ENCODE results near the gene ABLIM1. TPM values are rescaled to one million over a fixed set of nuclear protein-coding genes. Genes with fewer than 3 reads are reported as not detected.

Gene ABLIM1
- total RNA-seq, 1 donor from 2014 or later: 87.7 TPM

- Histone ChIP-seq H3K27ac (no peak overlapping the region), H3K9me3 (no peaks in the 10 kb centered on the region), H3K36me3 (peaks cover 17 to 42% of the 10 kb centered on the region in 2 donors), H3K27me3 (no peaks in the 10 kb centered on the region), H3K4me1 (no peaks in the 10 kb centered on the region), H3K4me3 (no peak overlapping the region)
- intact Hi-C loops (cut with DNase I): loop anchor here (1.0 kb wide), 1 partner anchor 133 kb away; no protein-coding TSS in a partner anchor
- TF ChIP-seq CTCF (IDR thresholded peaks at IDR 0.05): peak; percentile 35 to 50 (median 37)
- no peak for DNase-seq (ENCODE audit: low spot score in 2 of 2)
These were observed 220.4 kb downstream of the ABLIM1 start for GRCh38 chr10:114437473-114438292.

- no peak overlapping the region for H3K4me3 ChIP-seq
- no peak overlapping the region for H3K27ac ChIP-seq
- intact Hi-C loops (cut with DNase I): loop anchor here (1.0 kb wide), 1 partner anchor 133 kb away; no protein-coding TSS in a partner anchor
- H3K36me3 ChIP-seq: peaks cover 17 to 42% of the 10 kb centered on the region in 2 donors
- no peaks in the 10 kb centered on the region for H3K9me3 ChIP-seq
- no peak for TF ChIP-seq CTCF (IDR thresholded peaks at IDR 0.05)
- H3K27me3 ChIP-seq: no peaks in the 10 kb centered on the region
- H3K4me1 ChIP-seq: no peaks in the 10 kb centered on the region
- no peak for DNase-seq (ENCODE audit: low spot score in 2 of 2)
These were observed 221.1 kb downstream of the ABLIM1 start for GRCh38 chr10:114436941-114437340.

- DNase-seq (ENCODE audit: low spot score in 2 of 2): no peak
- no peak overlapping the region for H3K4me3 ChIP-seq
- TF ChIP-seq CTCF (IDR thresholded peaks at IDR 0.05): no peak
- no peak overlapping the region for H3K27ac ChIP-seq
- intact Hi-C loops (cut with DNase I): no loop called here
- peaks cover 6 to 9% of the 10 kb centered on the region in 2 donors for H3K36me3 ChIP-seq
- no peaks in the 10 kb centered on the region for H3K4me1 ChIP-seq
- no peaks in the 10 kb centered on the region for H3K27me3 ChIP-seq
- H3K9me3 ChIP-seq: no peaks in the 10 kb centered on the region
These were observed 225.4 kb downstream of the ABLIM1 start for GRCh38 chr10:114432566-114433093.

- no peak for TF ChIP-seq CTCF (IDR thresholded peaks at IDR 0.05)
- intact Hi-C loops (cut with DNase I): no loop called here
These were observed 226.5 kb downstream of the ABLIM1 start for GRCh38 chr10:114431414-114432135.

GRCh38 chr10:114430688-114431413 is 227.2 kb downstream of the ABLIM1 start:
- intact Hi-C loops (cut with DNase I): no loop called here
- Histone ChIP-seq H3K36me3 (peaks cover 0 to under 1% of the 10 kb centered on the region in 2 donors), H3K9me3 (no peaks in the 10 kb centered on the region), H3K27ac (no peak overlapping the region), H3K27me3 (no peaks in the 10 kb centered on the region), H3K4me1 (peaks cover 0 to 6% of the 10 kb centered on the region in 2 donors), H3K4me3 (no peak overlapping the region)
- no peak for TF ChIP-seq CTCF (IDR thresholded peaks at IDR 0.05)
- no peak for DNase-seq (ENCODE audit: low spot score in 2 of 2)

More at GRCh38 chr10:114431414-114432135, 226.5 kb downstream of the ABLIM1 start:
- Histone ChIP-seq H3K9me3 (no peaks in the 10 kb centered on the region), H3K4me3 (no peak overlapping the region), H3K36me3 (peaks cover 5 to 6% of the 10 kb centered on the region in 2 donors), H3K4me1 (no peaks in the 10 kb centered on the region), H3K27me3 (no peaks in the 10 kb centered on the region), H3K27ac (no peak overlapping the region)
- no peak for DNase-seq (ENCODE audit: low spot score in 2 of 2)

Data from ascending aorta (tissue), 2 donors.